ENCODE data around the gene CD48. TPM values are rescaled to one million over a fixed set of nuclear protein-coding genes. Genes with fewer than 3 reads are reported as not detected.
"Not testable (repeated sequence)": the region's sequence is repeated elsewhere in the genome, so short reads cannot be mapped to it uniquely, and the experiment has no call there.

Gene CD48
- total and polyA plus RNA-seq, 8 donors, result 0.37 to 5.1 (median 1.1) TPM

DNA sequence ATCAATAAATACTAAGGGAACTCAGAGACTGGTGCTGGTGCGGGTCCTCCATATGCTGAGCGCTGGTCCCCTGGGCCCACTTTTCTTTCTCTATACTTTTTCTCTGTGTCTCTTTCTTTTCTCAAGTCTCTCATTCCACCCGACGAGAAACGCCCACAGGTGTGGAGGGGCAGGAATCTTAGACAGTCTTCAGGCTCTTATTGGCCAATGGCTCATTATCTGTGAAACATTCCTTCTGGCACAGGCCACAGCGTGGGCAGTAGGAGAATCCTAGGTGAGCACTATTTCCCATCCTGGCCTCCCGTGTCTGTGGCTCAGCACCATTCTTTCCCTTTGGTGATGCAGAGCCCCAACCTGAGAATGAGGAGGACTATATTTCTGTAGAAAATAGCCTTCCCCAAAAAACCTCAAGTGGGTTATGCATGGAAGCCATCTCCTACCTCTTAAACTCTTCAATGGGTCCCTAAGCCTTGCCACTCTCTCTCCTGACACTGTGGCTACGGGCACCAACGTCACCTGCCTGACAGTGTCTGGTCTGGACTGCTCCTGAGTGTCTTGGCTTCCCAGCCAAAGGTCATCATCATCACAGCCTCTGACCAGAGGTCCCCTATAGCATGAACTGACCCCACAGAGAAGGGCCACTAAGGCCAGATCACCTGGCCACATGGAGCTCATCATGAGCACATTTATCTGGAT, 58.5 kb downstream of the CD48 start:
- WGBS, 2 donors, result 82 to 85% methylated on average over 9 of the region's 9 CpGs
- ATAC-seq (no peak), FAIRE-seq (no peak), DNase-seq (no peak)
- TF ChIP-seq, protein P1, sequence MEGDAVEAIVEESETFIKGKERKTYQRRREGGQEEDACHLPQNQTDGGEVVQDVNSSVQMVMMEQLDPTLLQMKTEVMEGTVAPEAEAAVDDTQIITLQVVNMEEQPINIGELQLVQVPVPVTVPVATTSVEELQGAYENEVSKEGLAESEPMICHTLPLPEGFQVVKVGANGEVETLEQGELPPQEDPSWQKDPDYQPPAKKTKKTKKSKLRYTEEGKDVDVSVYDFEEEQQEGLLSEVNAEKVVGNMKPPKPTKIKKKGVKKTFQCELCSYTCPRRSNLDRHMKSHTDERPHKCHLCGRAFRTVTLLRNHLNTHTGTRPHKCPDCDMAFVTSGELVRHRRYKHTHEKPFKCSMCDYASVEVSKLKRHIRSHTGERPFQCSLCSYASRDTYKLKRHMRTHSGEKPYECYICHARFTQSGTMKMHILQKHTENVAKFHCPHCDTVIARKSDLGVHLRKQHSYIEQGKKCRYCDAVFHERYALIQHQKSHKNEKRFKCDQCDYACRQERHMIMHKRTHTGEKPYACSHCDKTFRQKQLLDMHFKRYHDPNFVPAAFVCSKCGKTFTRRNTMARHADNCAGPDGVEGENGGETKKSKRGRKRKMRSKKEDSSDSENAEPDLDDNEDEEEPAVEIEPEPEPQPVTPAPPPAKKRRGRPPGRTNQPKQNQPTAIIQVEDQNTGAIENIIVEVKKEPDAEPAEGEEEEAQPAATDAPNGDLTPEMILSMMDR (IDR thresholded peaks at IDR 0.05), result no peak
- H3K36me3 ChIP-seq, result no peaks in the 10 kb centered on the region
- intact Hi-C loops (cut with DNase I), result no loop called here
- H3K27ac ChIP-seq, result no peak overlapping the region
- H3K4me1 ChIP-seq, result no peaks in the 10 kb centered on the region
- no peaks in the 10 kb centered on the region for H3K9me3 ChIP-seq
- H3K27me3 ChIP-seq, result no peaks in the 10 kb centered on the region
- no peak overlapping the region for H3K4me3 ChIP-seq

DNA sequence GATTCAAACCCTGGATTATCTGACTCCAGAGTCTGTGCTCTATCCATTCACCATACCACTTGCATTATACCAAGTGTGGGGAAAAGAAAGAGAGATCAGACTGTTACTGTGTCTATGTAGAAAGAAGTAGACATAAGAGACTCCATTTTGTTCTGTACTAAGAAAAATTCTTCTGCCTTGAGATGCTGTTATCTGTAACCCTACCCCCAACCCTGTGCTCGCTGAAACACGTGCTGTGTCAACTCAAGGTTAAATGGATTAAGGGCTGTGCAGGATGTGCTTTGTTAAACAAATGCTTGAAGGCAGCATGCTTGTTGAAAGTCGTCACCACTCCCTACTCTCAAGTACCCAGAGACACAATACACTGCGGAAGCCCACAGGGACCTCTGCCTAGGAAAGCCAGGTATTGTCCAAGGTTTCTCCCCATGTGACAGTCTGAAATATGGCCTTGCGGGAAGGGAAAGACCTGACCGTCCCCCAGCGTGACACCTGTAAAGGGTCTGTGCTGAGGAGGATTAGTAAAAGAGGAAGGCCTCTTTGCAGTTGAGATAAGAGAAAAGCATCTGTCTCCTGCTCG, 59.5 kb downstream of the CD48 start:
- FAIRE-seq; DNase-seq; H3K4me3 ChIP-seq; H3K27ac ChIP-seq; H3K9me3 ChIP-seq; H3K36me3 ChIP-seq; ATAC-seq; H3K27me3 ChIP-seq; intact Hi-C loops (cut with DNase I); H3K4me1 ChIP-seq: not testable (repeated sequence)
- 58 to 61% methylated on average over 8 of the region's 8 CpGs for WGBS, 2 donors

DNA sequence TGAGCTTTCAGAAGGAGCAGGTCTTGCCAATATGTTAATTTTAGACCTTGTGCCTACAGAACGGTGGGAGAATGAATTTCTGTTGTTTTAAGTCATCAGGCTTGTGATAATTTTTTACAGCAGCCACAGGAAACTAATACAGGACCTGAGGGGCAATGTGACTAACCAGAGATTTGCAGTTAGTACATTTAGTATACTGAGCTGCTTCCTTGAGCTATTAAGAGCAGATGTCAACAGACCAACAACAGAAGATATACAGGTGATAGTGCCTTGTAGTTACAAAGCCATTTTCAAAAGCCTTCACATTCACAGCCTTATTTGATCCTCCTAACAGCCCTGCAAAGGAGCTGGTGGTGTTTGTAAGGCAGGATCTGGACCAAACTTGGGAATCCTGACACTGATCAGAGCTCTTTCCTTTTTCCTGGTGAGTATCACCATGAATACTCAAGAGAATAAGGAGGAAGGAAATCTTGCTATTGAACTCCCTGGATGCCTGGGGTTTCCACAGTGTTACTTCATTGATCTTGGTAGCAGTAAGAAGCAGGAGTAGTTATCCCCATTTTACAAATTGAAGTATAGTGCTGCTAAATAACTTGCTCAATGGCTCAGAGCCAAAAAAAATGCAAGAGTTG, 60.1 kb downstream of the CD48 start:
- 23 to 24% methylated on average over 1 of the region's 1 CpG for WGBS, 2 donors
- H3K27ac ChIP-seq, result no peak overlapping the region
- FAIRE-seq, result no peak

DNA sequence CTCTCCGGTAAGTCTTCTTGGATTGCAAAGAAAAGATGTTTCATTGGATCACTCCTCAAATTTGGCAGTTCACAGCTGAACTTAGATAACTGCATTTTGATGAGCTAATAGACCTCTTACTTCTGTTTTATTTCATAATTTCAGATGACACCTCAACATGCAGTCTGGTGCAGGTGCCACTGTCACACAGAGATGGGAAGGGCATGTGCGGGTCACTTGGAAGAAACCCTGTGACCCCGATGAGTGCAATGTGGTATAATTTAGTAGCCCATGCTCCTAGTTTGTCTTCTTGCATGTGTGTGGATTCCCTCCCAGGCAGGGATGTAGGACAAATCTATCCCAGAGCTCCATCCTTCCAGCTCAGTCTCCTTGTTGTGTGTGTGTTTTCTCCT, 64.3 kb downstream of the CD48 start:
- no peaks in the 10 kb centered on the region for H3K9me3 ChIP-seq
- DNase-seq (no peak), FAIRE-seq (no peak), ATAC-seq (no peak)
- H3K4me3 ChIP-seq, result no peak overlapping the region
- H3K27me3 ChIP-seq, result no peaks in the 10 kb centered on the region
- no peaks in the 10 kb centered on the region for H3K36me3 ChIP-seq
- TF ChIP-seq, protein P1 (IDR thresholded peaks at IDR 0.05), result no peak
- intact Hi-C loops (cut with DNase I), result no loop called here
- no peak overlapping the region for H3K27ac ChIP-seq
- H3K4me1 ChIP-seq, result peaks cover 0 to 3% (median 0%) of the 10 kb centered on the region in 3 donors
- WGBS, 2 donors, result 89 to 96% methylated on average over 3 of the region's 3 CpGs

More for the DNA sequence above, 60.1 kb downstream of the CD48 start:
- no peak overlapping the region for H3K4me3 ChIP-seq
- TF ChIP-seq, protein P1 (IDR thresholded peaks at IDR 0.05), result no peak
- H3K9me3 ChIP-seq, result no peaks in the 10 kb centered on the region
- ATAC-seq, result no peak
- H3K4me1 ChIP-seq, result no peaks in the 10 kb centered on the region
- no peaks in the 10 kb centered on the region for H3K36me3 ChIP-seq
- H3K27me3 ChIP-seq, result no peaks in the 10 kb centered on the region
- no peak for DNase-seq
- intact Hi-C loops (cut with DNase I), result no loop called here

DNA sequence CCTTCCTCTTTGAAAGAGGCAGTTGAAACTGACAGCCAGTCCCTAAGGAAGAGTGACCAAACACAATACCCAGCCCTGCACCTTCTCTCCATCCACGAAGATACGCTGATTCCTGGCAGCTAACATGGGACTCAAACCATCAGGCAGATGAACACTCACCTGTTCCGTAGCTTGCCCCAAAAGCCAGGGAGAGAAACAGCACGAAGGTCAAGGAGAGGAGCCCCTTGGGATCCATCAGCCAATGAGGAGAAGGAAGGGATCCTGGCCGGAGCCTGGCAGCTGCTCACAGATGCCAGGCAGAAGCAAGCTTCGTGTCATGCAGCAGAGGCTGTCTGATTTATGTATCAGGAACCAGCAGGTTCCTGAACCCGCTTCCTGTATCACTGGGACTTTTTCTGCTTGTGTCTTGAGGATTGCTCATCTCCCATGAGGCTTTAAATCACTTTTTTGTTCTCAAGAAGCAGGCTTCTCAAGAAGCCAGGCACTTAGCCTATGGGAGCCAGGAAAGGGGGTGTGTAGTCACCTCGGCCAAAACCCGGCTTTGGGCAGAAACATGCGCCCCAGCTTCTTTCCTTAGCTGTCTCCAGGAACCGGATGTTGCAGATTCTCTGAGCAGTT, 64.8 kb downstream of the CD48 start, which contains the start of gene SLAMF1:
Gene SLAMF1, minus strand, starts transcription at position 334 of the 618 bp plus-strand sequence. Its CDS starts 99 bp downstream, at position 235.
- TF ChIP-seq, protein P1 (IDR thresholded peaks at IDR 0.05), result no peak
- Histone ChIP-seq H3K27me3 (no peaks in the 10 kb centered on the region), H3K27ac (no peak within 1 kb of the TSS), H3K4me3 (no peak within 1 kb of the TSS), H3K9me3 (no peaks in the 10 kb centered on the region), H3K4me1 (peaks cover 0 to 3% (median 0%) of the 10 kb centered on the region in 3 donors), H3K36me3 (no peaks in the 10 kb centered on the region)
- ATAC-seq (peak in 2 of 4 donors; percentile 24 to 34), DNase-seq (no peak), FAIRE-seq (no peak)
- WGBS, 2 donors, result 80 to 81% methylated on average over 11 of the region's 11 CpGs
- intact Hi-C loops (cut with DNase I), result no loop called here
